SK-N-SH treated with all-trans-retinoic acid at 6 μM for 48 hours (cell line): Measurements from ENCODE around the gene CIITA.

Experiments
- OSR1 ChIP-seq: fragments of 250-450 bp; sonication (Bioruptor Pico); IDR thresholded peaks from 2 replicates; pipeline ENCODE4 v1.8.0; 2022; ENCODE audit warnings: moderate library complexity, mild to moderate bottlenecking, inconsistent platforms
- PATZ1 ChIP-seq: fragments of 250-450 bp; sonication (Bioruptor Pico); IDR thresholded peaks from 2 replicates; pipeline ENCODE4 v1.8.0; 2020; ENCODE audit warnings: mild to moderate bottlenecking, moderate library complexity, borderline replicate concordance
- RARB ChIP-seq: fragments of 250-450 bp; sonication (Bioruptor Pico); IDR thresholded peaks from 2 replicates; pipeline ENCODE4 v1.8.0; 2021; ENCODE audit warnings: mild to moderate bottlenecking, moderate library complexity
- TCF4 ChIP-seq: fragments of 250-450 bp; sonication (Bioruptor Pico); IDR thresholded peaks from 2 replicates; pipeline ENCODE4 v1.8.0; 2021; ENCODE audit warnings: mild to moderate bottlenecking, moderate library complexity, borderline replicate concordance
- ZFP3 ChIP-seq: fragments of 250-450 bp; sonication (Bioruptor Pico); IDR thresholded peaks from 2 replicates; pipeline ENCODE4 v1.5.0; 2020; ENCODE audit warnings: mild to moderate bottlenecking, moderate library complexity
- ZFP30 ChIP-seq: fragments of 450-650 bp; formaldehyde crosslinking; IDR thresholded peaks from 2 replicates; pipeline ENCODE4 v1.5.0; 2022; ENCODE audit warnings: mild to moderate bottlenecking, moderate library complexity

DNA sequence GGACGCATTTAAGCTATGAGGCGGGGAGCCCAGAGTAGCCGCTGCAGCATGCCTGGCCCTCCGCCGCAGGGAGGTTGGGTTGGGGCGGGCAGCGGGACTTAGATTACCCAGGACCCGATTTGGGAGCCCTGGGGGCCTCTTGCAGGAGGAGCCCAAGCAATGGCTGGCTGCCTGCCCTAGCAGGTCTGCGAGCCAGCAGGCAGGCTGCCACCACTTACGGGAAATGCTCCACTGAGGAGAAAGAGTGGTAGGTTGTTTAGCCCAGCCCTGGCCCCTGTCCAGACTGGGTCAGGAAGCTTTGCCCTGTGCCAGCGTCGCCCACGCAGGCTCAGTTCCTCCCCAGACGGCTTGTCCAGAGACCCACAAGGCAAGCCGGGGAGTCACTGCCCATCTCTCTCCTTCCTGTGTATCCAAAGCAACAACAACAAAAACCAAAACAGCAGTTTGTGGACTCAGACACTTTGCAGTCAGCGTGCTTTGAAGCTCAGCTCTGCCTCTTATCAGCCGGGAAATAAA is 48.1 kb upstream of the CIITA start:
- TF ChIP-seq RARB (CRISPR knock-in tag) = no peak
- TF ChIP-seq PATZ1 = no peak
- TF ChIP-seq TCF4 (CRISPR knock-in tag) = no peak
- no peak for TF ChIP-seq ZFP3 (CRISPR knock-in tag)
- no peak for TF ChIP-seq OSR1 (CRISPR knock-in tag)
- no peak for TF ChIP-seq ZFP30 (CRISPR knock-in tag)
